GM12878 (cell line): ENCODE data around the gene EIF2B5. TPM values are rescaled to one million over a fixed set of nuclear protein-coding genes. Genes with fewer than 3 reads are reported as not detected.

ENCODE experiments used
- BACH1 ChIP-seq: fragments of 450-650 bp; IDR thresholded peaks from 2 replicates; pipeline ENCODE4 v1.6.1; 2017; ENCODE audit warnings: mild to moderate bottlenecking, borderline replicate concordance
- BMI1 ChIP-seq: fragments of 450-650 bp; IDR thresholded peaks from 2 replicates; pipeline ENCODE4 v1.6.1; 2016; ENCODE audit warnings: mild to moderate bottlenecking, moderate library complexity, borderline replicate concordance
- CBX5 ChIP-seq: sonication (generic); IDR thresholded peaks from 2 replicates; pipeline ENCODE4 v1.6.1; 2016; ENCODE audit warnings: low read depth, moderate library complexity, mild to moderate bottlenecking, inconsistent platforms
- HDAC2 ChIP-seq: fragments of 200-600 bp; sonication (generic); IDR thresholded peaks from 2 replicates; pipeline ENCODE4 v1.6.1; 2017
- RBBP5 ChIP-seq: fragments of 200-600 bp; sonication (generic); conservative IDR thresholded peaks from 2 replicates; pipeline ENCODE4 v1.6.1; 2016
- RCOR1 ChIP-seq: conservative IDR thresholded peaks from 2 replicates; pipeline ENCODE4 v1.6.1; 2012; ENCODE audit warnings: low read depth, low read length, improper control_type of control experiment
- SIN3A ChIP-seq: IDR thresholded peaks from 2 replicates; pipeline ENCODE4 v1.6.1; 2012; ENCODE audit warnings: low read depth, low read length, improper control_type of control experiment
- SUZ12 ChIP-seq: fragments of 200-600 bp; sonication (generic); IDR thresholded peaks from one replicate; pipeline ENCODE4 v1.6.1; 2018; ENCODE audit warnings: antibody characterized with exemption, mild to moderate bottlenecking; ENCODE audit not compliant: unreplicated experiment
- TCF12 ChIP-seq: IDR thresholded peaks from 2 replicates; pipeline ENCODE4 v1.6.1; 2011; ENCODE audit warnings: low read depth, mild to moderate bottlenecking, low read length
- ZNF207 ChIP-seq: fragments of 450-650 bp; IDR thresholded peaks from 2 replicates; pipeline ENCODE4 v1.6.1; 2014; ENCODE audit warnings: antibody characterized with exemption, mild to moderate bottlenecking, borderline replicate concordance
- polyA plus RNA-seq, 11 experiments: library from polyadenylated mRNA; depleted of rRNA in 4 of 11; unstranded in 6 of 11; stranded (reverse) in 5 of 11; fragments of >200 nt; fragmentation: Nextera tagmentation in 4 of 11; fragmentation: Illumina TruSeq in 1 of 11; extraction: Ambion mirVana in 4 of 11; extraction: Trizol in 1 of 11; gene quantifications; 1 replicate in 1 of 11; 2 replicates in 10 of 11; pipeline versions ENCODE4 v1.2.1 to v1.2.3, GENCODE V29; 2011 to 2016; ENCODE audit warnings: inconsistent platforms in 2 of 11, missing spikeins in 2 of 11, low read depth in 1 of 11
- total RNA-seq, 4 experiments: library from RNA; depleted of rRNA in 3 of 4; stranded (reverse); fragments of >200 nt in 3 of 4; fragmentation: Illumina TruSeq in 1 of 4; extraction: Trizol in 1 of 4; gene quantifications; 2 replicates each; pipeline versions ENCODE4 v1.2.1 to v1.2.3, GENCODE V29; 2013 to 2021
- TF ChIP-seq, protein P1 (sequence below): fragments of 450-650 bp; IDR thresholded peaks from 2 replicates; pipeline ENCODE4 v1.6.1; 2017; ENCODE audit warnings: low read depth, mild to moderate bottlenecking, moderate library complexity
- TF ChIP-seq, protein P2 (sequence below): fragments of 450-650 bp; formaldehyde crosslinking; IDR thresholded peaks from 2 replicates; pipeline ENCODE4 v1.5.0; 2022; ENCODE audit warnings: mild to moderate bottlenecking, missing genetic modification characterization
- TF ChIP-seq, protein P3 (sequence below): fragments of 450-650 bp; IDR thresholded peaks from 2 replicates; pipeline ENCODE4 v1.6.1; 2014; ENCODE audit warnings: mild to moderate bottlenecking
- TF ChIP-seq, protein P4 (sequence below): IDR thresholded peaks from 2 replicates; pipeline ENCODE4 v1.6.1; 2011; ENCODE audit warnings: low read depth, mild to moderate bottlenecking, low read length, moderate library complexity, borderline replicate concordance; ENCODE audit errors: extremely low read depth

EIF2B5 gene
- total and polyA plus RNA-seq, 10 of the 15 experiments (the other 5 are each of a cell fraction or from before 2014, with no cell fraction given) = 13.7 to 82.7 (median 52.2) TPM

DNA sequence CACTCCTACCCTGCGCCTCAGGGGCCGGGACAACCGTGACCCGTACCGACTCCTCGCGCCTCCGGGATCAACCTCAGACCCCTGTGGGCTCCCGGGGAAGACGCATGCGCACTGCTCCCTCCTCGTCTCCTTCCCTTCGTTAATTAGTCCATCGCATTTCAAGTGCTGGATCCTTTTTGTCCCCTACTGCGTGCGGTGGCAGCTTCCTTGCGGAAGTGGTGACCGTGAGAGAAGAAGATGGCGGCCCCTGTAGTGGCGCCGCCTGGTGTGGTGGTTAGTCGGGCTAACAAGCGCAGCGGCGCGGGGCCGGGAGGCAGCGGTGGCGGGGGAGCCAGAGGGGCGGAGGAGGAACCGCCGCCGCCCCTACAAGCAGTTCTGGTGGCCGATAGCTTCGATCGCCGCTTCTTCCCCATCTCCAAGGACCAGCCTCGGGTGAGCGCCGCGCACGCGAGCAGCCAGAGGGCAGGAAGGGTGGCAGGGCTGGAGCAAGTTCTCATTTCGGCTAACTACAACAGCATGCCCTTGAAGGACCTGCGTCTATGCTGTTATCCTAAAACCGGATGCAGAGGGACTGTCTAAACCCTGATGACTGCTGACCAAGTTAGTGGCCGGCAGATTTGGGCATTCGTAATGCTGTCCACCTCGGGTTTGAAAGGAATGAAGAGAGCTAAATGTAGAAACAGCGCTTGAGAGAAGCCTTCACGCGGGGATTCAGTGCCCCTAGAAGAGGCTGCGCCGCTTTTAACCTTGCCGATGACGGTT lies at the start of gene EIF2B5 (continued):
- TF ChIP-seq, protein P1, sequence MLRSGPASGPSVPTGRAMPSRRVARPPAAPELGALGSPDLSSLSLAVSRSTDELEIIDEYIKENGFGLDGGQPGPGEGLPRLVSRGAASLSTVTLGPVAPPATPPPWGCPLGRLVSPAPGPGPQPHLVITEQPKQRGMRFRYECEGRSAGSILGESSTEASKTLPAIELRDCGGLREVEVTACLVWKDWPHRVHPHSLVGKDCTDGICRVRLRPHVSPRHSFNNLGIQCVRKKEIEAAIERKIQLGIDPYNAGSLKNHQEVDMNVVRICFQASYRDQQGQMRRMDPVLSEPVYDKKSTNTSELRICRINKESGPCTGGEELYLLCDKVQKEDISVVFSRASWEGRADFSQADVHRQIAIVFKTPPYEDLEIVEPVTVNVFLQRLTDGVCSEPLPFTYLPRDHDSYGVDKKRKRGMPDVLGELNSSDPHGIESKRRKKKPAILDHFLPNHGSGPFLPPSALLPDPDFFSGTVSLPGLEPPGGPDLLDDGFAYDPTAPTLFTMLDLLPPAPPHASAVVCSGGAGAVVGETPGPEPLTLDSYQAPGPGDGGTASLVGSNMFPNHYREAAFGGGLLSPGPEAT = peak; percentile 94
- TF ChIP-seq ZNF207 (peak; percentile 72; the same call in 1 of the 2 replicates), CBX5 (no peak), RBBP5 (no peak), BACH1 (peak; percentile 42; the same call in 1 of the 2 replicates), SUZ12 (no peak), TCF12 (0 out of 2 replicates have a peak, but pooled peaks have one; percentile 34), SIN3A (peak; percentile 84), RCOR1 (peak; percentile 78; the same call in 1 of the 2 replicates), HDAC2 (no peak), BMI1 (no peak)
- TF ChIP-seq, protein P2, sequence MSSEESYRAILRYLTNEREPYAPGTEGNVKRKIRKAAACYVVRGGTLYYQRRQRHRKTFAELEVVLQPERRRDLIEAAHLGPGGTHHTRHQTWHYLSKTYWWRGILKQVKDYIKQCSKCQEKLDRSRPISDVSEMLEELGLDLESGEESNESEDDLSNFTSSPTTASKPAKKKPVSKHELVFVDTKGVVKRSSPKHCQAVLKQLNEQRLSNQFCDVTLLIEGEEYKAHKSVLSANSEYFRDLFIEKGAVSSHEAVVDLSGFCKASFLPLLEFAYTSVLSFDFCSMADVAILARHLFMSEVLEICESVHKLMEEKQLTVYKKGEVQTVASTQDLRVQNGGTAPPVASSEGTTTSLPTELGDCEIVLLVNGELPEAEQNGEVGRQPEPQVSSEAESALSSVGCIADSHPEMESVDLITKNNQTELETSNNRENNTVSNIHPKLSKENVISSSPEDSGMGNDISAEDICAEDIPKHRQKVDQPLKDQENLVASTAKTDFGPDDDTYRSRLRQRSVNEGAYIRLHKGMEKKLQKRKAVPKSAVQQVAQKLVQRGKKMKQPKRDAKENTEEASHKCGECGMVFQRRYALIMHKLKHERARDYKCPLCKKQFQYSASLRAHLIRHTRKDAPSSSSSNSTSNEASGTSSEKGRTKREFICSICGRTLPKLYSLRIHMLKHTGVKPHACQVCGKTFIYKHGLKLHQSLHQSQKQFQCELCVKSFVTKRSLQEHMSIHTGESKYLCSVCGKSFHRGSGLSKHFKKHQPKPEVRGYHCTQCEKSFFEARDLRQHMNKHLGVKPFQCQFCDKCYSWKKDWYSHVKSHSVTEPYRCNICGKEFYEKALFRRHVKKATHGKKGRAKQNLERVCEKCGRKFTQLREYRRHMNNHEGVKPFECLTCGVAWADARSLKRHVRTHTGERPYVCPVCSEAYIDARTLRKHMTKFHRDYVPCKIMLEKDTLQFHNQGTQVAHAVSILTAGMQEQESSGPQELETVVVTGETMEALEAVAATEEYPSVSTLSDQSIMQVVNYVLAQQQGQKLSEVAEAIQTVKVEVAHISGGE (CRISPR knock-in tag) = no peak
- TF ChIP-seq, protein P3, sequence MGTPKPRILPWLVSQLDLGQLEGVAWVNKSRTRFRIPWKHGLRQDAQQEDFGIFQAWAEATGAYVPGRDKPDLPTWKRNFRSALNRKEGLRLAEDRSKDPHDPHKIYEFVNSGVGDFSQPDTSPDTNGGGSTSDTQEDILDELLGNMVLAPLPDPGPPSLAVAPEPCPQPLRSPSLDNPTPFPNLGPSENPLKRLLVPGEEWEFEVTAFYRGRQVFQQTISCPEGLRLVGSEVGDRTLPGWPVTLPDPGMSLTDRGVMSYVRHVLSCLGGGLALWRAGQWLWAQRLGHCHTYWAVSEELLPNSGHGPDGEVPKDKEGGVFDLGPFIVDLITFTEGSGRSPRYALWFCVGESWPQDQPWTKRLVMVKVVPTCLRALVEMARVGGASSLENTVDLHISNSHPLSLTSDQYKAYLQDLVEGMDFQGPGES = no peak
- TF ChIP-seq, protein P4, sequence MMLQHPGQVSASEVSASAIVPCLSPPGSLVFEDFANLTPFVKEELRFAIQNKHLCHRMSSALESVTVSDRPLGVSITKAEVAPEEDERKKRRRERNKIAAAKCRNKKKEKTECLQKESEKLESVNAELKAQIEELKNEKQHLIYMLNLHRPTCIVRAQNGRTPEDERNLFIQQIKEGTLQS = 0 out of 2 replicates have a peak, but pooled peaks have one; percentile 35
